ENCODE data around the gene ICE1. TPM values are rescaled to one million over a fixed set of nuclear protein-coding genes. Genes with fewer than 3 reads are reported as not detected.
"Not testable (repeated sequence)": the region's sequence is repeated elsewhere in the genome, so short reads cannot be mapped to it uniquely, and the experiment has no call there.

Gene ICE1
- total RNA-seq, 2 donors from 2014 or later = 36.9 to 40.5 TPM

GRCh38 chr5:5386329-5386728, 36.1 kb upstream of the ICE1 start:
- no peaks in the 10 kb centered on the region for H3K36me3 ChIP-seq (ENCODE audit: control insufficient read depth, insufficient read depth, low read length)
- H3K9ac ChIP-seq (ENCODE audit: extremely low read depth, low read length, poor library complexity, severe bottlenecking) = no peak overlapping the region
- no peak for DNase-seq
- WGBS, 2 experiments (ENCODE audit: insufficient coverage in 1 of 2, insufficient read length in 1 of 2) = 96 to 100% methylated on average over 1 to 2 of the region's 2 CpGs
- Mint-ChIP-seq H3K27ac (no peak overlapping the region), H3K9me3 (peaks cover 2% of the 10 kb centered on the region), H3K27me3 (ENCODE audit: insufficient read depth) (peaks cover 2% of the 10 kb centered on the region), H3K36me3 (ENCODE audit: low read depth) (no peaks in the 10 kb centered on the region), H3K4me1 (no peaks in the 10 kb centered on the region), H3K4me3 (no peak overlapping the region)
- H3K4me3 ChIP-seq (ENCODE audit: low read length) = no peak overlapping the region
- H3K27ac ChIP-seq (ENCODE audit: low read depth, low read length) = no peak overlapping the region
- TF ChIP-seq CTCF (conservative IDR thresholded peaks at IDR 0.05) = peak; percentile 14
- no peaks in the 10 kb centered on the region for H3K9me3 ChIP-seq (ENCODE audit: control insufficient read depth, low read length)
- no peaks in the 10 kb centered on the region for H3K27me3 ChIP-seq (ENCODE audit: control insufficient read depth, insufficient read depth, low read length, poor library complexity, severe bottlenecking)
- no peaks in the 10 kb centered on the region for H3K4me1 ChIP-seq (ENCODE audit: control insufficient read depth, insufficient read depth, low read length)

GRCh38 chr5:5387192-5387591, 35.3 kb upstream of the ICE1 start:
- H3K27ac ChIP-seq (ENCODE audit: low read depth, low read length) = no peak overlapping the region
- no peak overlapping the region for H3K9ac ChIP-seq (ENCODE audit: extremely low read depth, low read length, poor library complexity, severe bottlenecking)
- Mint-ChIP-seq H3K27ac (no peak overlapping the region), H3K36me3 (ENCODE audit: low read depth) (no peaks in the 10 kb centered on the region), H3K27me3 (ENCODE audit: insufficient read depth) (peaks cover 2% of the 10 kb centered on the region), H3K9me3 (peaks cover 2% of the 10 kb centered on the region), H3K4me1 (no peaks in the 10 kb centered on the region), H3K4me3 (no peak overlapping the region)
- H3K27me3 ChIP-seq (ENCODE audit: control insufficient read depth, insufficient read depth, low read length, poor library complexity, severe bottlenecking) = no peaks in the 10 kb centered on the region
- no peak overlapping the region for H3K4me3 ChIP-seq (ENCODE audit: low read length)
- no peak for TF ChIP-seq CTCF (conservative IDR thresholded peaks at IDR 0.05)
- H3K4me1 ChIP-seq (ENCODE audit: control insufficient read depth, insufficient read depth, low read length) = no peaks in the 10 kb centered on the region
- 86 to 93% methylated on average over 1 to 2 of the region's 2 CpGs for WGBS, 2 experiments (ENCODE audit: insufficient coverage in 1 of 2, insufficient read length in 1 of 2)
- H3K36me3 ChIP-seq (ENCODE audit: control insufficient read depth, insufficient read depth, low read length) = no peaks in the 10 kb centered on the region
- H3K9me3 ChIP-seq (ENCODE audit: control insufficient read depth, low read length) = no peaks in the 10 kb centered on the region
- no peak for DNase-seq

GRCh38 chr5:5387777-5388176, 34.7 kb upstream of the ICE1 start:
- no peaks in the 10 kb centered on the region for H3K36me3 ChIP-seq (ENCODE audit: control insufficient read depth, insufficient read depth, low read length)
- no peak overlapping the region for H3K27ac ChIP-seq (ENCODE audit: low read depth, low read length)
- Mint-ChIP-seq H3K27me3 (ENCODE audit: insufficient read depth) (peaks cover 2% of the 10 kb centered on the region), H3K27ac (no peak overlapping the region), H3K4me3 (no peak overlapping the region), H3K4me1 (no peaks in the 10 kb centered on the region), H3K36me3 (ENCODE audit: low read depth) (no peaks in the 10 kb centered on the region), H3K9me3 (peaks cover 2% of the 10 kb centered on the region)
- H3K9me3 ChIP-seq (ENCODE audit: control insufficient read depth, low read length) = no peaks in the 10 kb centered on the region
- H3K4me3 ChIP-seq (ENCODE audit: low read length) = no peak overlapping the region
- no peak overlapping the region for H3K9ac ChIP-seq (ENCODE audit: extremely low read depth, low read length, poor library complexity, severe bottlenecking)
- no peaks in the 10 kb centered on the region for H3K27me3 ChIP-seq (ENCODE audit: control insufficient read depth, insufficient read depth, low read length, poor library complexity, severe bottlenecking)
- 87% methylated on average over 1 of the region's 1 CpG; no CpG with 5 or more reads in 1 of the 2 experiments for WGBS, 2 experiments (ENCODE audit: insufficient coverage in 1 of 2, insufficient read length in 1 of 2)
- no peaks in the 10 kb centered on the region for H3K4me1 ChIP-seq (ENCODE audit: control insufficient read depth, insufficient read depth, low read length)
- DNase-seq = no peak
- no peak for TF ChIP-seq CTCF (conservative IDR thresholded peaks at IDR 0.05)

- H3K36me3 Mint-ChIP-seq (ENCODE audit: low read depth); H3K27me3 Mint-ChIP-seq (ENCODE audit: insufficient read depth); H3K9me3 ChIP-seq (ENCODE audit: control insufficient read depth, low read length); H3K4me1 ChIP-seq (ENCODE audit: control insufficient read depth, insufficient read depth, low read length); H3K4me1 Mint-ChIP-seq; H3K36me3 ChIP-seq (ENCODE audit: control insufficient read depth, insufficient read depth, low read length); H3K27ac Mint-ChIP-seq; H3K4me3 ChIP-seq (ENCODE audit: low read length); H3K9me3 Mint-ChIP-seq; H3K9ac ChIP-seq (ENCODE audit: extremely low read depth, low read length, poor library complexity, severe bottlenecking); DNase-seq; H3K4me3 Mint-ChIP-seq; H3K27me3 ChIP-seq (ENCODE audit: control insufficient read depth, insufficient read depth, low read length, poor library complexity, severe bottlenecking); H3K27ac ChIP-seq (ENCODE audit: low read depth, low read length): not testable (repeated sequence)
- WGBS, 2 experiments (ENCODE audit: insufficient coverage in 1 of 2, insufficient read length in 1 of 2) = 90 to 92% methylated on average over 3 to 11 of the region's 12 CpGs
These were observed 32.2 kb upstream of the ICE1 start for GRCh38 chr5:5390121-5390869.

- H3K27me3 Mint-ChIP-seq (ENCODE audit: insufficient read depth); H3K27me3 ChIP-seq (ENCODE audit: control insufficient read depth, insufficient read depth, low read length, poor library complexity, severe bottlenecking); H3K9me3 ChIP-seq (ENCODE audit: control insufficient read depth, low read length); DNase-seq; H3K36me3 Mint-ChIP-seq (ENCODE audit: low read depth); H3K9me3 Mint-ChIP-seq; H3K27ac ChIP-seq (ENCODE audit: low read depth, low read length); H3K4me1 Mint-ChIP-seq; H3K27ac Mint-ChIP-seq; H3K9ac ChIP-seq (ENCODE audit: extremely low read depth, low read length, poor library complexity, severe bottlenecking); H3K4me1 ChIP-seq (ENCODE audit: control insufficient read depth, insufficient read depth, low read length); H3K36me3 ChIP-seq (ENCODE audit: control insufficient read depth, insufficient read depth, low read length); H3K4me3 Mint-ChIP-seq; H3K4me3 ChIP-seq (ENCODE audit: low read length): not testable (repeated sequence)
- WGBS, 2 experiments (ENCODE audit: insufficient coverage in 1 of 2, insufficient read length in 1 of 2) = 95 to 100% methylated on average over 1 to 2 of the region's 2 CpGs
These were observed 30.0 kb upstream of the ICE1 start for GRCh38 chr5:5392504-5392903.
